ENCODE results near the gene TOP1.

DNA sequence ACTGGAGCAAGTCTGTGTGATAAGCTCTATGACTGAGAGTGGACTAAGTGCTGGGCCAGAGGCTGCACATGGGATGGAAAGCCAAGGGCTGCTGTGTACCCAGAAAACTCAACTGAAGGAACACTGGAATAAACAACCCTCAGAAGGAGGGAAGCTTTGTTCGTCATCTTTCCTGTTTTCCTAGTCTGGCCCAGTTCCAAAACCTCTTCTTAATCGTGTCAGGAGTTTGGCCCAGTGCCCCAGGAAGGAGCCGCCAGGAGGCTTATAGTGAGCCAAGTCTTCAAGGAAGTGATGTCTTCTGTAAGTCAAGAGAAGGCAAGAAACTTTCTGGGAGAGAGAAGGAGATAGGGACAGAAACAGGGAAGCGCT is 23.3 kb upstream of the TOP1 start:
- TF ChIP-seq, protein P1, sequence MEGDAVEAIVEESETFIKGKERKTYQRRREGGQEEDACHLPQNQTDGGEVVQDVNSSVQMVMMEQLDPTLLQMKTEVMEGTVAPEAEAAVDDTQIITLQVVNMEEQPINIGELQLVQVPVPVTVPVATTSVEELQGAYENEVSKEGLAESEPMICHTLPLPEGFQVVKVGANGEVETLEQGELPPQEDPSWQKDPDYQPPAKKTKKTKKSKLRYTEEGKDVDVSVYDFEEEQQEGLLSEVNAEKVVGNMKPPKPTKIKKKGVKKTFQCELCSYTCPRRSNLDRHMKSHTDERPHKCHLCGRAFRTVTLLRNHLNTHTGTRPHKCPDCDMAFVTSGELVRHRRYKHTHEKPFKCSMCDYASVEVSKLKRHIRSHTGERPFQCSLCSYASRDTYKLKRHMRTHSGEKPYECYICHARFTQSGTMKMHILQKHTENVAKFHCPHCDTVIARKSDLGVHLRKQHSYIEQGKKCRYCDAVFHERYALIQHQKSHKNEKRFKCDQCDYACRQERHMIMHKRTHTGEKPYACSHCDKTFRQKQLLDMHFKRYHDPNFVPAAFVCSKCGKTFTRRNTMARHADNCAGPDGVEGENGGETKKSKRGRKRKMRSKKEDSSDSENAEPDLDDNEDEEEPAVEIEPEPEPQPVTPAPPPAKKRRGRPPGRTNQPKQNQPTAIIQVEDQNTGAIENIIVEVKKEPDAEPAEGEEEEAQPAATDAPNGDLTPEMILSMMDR (IDR thresholded peaks at IDR 0.05), result no peak
- no peak for TF ChIP-seq POLR2A (IDR thresholded peaks at IDR 0.05)

All from right lobe of liver (tissue), 4 donors.